DMS79 treated with DMSO at 0.1 percent for 48 hours (cell line): Measurements from ENCODE around the gene SPRR4.
"Not testable (repeated sequence)": the region's sequence is repeated elsewhere in the genome, so short reads cannot be mapped to it uniquely, and the experiment has no call there.

Experiments
- DNase-seq: peaks from one replicate; lab custom pipeline; 2025; lab: John Stamatoyannopoulos, UW

SPRR4 gene

DNA sequence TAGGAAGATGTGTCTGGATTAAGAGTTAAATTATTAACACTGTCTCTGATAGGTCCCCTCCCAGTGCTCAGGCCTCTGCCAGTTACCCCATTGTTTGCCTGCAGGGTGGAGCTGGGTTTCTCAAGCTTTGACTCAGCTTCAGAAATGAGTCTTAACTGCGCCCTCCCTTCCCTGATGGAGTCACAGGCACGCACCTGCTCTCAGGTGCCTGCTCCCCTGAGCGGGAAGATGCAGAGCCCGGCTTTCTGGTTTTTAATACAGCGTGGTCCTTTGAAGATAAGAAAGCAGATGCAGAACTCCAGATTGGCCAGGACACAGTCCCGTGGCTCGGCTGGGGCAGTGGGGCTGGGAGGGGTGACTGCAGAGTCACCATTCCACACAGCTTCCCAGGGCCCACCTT is 3.2 kb upstream of the SPRR4 start:
- DNase-seq: no peak

DNA sequence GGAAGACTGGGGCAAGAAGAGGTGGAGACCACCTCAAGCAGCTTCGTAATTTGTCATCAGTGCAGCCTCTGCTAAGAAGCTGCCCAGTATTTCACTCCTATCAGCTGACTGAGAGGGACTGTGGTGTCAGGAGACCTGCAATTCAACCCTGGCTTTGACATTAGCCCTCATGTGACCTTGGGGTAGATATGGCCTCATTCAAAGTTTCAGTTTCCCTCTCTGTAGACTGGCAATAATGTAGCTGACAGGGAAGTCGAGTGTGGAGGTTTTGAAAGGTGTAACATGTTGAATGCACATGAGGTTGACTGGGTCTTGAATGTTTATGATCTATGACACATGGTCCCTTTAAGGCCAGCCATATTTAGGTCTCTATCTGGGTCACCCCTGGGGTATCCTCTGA is 2.2 kb upstream of the SPRR4 start:
- DNase-seq: no peak

DNA sequence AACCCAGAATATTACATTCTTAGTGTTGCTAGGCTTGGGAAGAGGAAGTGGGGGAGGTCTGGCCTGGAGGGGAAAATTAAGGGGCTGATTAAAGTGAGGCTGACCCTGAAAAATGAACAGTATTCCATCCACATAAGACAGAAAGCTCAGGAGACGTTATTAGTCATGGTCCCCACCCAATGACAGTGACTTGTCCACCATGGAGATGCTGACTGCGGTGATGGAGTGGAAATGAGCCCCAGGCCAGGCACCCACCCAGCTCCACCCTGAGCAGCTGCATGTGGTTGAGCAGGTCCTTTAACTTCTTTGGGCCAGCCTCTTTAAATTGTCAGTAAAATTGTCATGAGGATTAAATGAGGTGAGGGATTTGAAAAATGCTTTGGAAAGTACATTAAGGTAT is 1.4 kb upstream of the SPRR4 start:
- DNase-seq: no peak

DNA sequence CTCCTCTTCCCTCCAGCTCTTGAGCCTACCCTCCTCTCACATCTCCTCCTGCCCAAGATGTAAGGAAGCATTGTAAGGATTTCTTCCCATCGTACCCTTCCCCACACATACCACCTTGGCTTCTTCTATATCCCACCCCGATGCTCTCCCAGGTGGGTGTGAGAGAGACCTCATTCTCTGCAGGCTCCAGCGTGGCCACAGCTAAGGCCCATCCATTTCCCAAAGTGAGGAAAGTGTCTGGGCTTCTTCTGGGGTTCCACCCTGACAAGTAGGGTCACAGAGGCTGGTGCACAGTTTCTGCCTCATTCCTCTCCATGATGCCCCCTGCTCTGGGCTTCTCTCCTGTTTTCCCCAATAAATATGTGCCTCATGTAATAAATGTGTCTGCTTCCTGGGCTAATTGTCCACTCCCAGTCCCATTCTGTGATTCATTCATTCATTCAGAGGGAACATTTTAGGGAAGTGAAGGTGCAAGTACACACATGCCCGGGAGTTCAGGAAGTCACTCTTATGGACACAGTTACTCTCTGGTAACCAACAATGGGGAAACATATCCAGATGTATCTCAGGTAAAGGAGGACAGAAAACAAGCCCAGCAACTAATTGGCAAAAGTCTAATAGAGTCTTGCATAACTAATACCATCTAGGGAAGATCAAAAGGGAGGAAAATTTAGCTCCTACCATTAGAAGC is 1.9 kb downstream of the SPRR4 start:
- DNase-seq: no peak

DNA sequence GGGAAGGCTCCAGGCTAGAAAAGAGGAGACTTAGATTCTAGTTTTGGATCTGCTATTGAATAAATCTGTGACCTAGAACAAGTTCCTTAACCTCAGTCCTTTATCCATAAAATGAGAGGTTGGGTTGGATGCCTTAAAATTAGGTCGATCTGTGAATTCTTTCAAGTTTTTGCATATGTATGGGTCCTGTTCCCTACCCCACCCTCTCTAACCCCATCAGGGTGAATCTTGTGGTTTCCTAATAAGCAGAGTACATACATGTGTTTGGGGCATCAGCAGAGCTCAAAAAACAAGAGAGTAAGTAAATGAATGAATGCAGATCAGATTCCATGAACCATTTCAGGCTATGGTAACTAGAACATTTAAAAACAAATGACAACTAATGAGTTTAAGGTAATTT is 6.2 kb downstream of the SPRR4 start:
- no peak for DNase-seq

DNA sequence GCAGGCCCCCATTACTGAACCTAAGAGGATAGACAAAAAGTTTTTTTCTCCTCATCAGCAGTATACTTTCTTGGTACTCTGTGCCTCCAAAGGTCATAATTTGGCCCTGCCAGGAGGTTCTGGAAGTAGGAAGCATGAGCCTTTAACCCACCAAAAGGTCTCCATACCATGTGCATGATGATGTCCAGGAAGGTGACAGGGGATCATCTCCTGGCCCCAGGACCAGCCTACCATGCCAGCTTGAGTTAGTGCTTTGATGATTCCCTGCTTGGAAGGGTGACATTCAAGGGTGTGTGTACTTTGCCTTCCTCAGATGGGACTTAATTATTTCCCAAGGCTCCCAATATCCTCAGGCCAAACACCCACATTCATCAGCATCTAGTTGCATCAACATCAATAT is 7.2 kb downstream of the SPRR4 start:
- no peak for DNase-seq

DNA sequence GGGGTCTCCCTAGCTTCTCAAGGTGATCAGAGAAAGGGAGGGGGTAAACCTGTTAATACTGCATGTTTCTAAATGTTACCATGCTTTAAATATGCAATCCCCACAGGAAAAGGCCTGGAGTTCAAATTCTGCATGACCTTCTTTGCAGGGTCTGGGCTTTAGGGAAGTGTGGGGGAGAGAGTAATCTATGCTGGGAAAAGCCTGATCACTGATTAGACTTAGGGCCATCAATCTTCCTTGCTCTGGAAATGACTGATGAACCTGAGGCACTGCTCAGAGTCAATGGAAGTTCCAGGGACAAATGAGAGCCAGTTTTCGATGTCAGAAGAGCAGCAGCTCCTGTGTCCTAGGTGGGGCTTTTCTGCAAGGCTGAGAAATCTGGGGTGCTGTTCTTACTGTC is 10.2 kb downstream of the SPRR4 start:
- no peak for DNase-seq

- DNase-seq: no peak
Measured at GRCh38 chr1:152981146-152981871, 10.9 kb downstream of the SPRR4 start.

DNA sequence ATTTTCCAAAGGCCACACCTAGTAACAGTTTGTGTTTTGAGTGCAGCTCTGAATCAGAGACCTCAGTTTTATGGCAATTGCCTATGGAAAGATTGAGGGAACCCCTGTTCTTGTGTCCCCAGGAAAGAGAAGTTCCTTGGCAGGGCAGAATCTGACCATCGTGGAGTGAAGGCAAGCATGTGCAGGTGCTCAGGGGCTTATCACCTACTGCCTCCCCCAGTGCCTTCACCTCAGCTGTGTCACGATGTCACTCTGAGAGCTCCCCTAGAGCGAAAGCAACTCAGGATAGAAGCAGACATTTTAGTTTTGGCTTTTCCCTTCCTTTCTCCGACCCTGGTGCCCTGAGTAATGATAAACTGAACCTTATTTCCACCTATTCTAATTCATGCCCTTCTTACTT is 11.6 kb downstream of the SPRR4 start:
- no peak for DNase-seq

DNA sequence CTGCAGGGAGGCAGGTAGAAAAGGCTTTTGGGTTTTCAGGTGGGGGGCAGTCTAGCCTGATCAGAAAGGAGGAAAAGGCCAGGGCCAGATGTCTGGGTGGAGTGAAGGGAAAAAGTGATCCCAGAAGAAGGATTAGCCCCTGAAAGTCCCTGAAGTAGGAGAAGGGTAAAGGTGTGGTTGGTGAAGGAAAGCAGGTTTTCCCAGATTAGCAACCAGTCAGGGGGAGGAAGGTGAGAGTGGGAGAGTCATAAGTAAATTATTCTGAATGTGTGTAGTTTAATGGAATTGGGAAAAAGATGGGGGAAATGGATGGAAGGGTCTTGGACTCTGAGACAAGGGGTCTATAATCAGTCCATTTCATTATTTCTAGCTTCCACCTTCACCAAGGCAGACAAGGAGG is 12.8 kb downstream of the SPRR4 start:
- no peak for DNase-seq

GRCh38 chr1:152983743-152984142 is 13.3 kb downstream of the SPRR4 start, which contains the start of gene SPRR1A:
TSS of gene SPRR1A (plus strand) at chr1:152984081. CDS start at chr1:152985231, 1,150 bp downstream.
- no peak for DNase-seq

- no peak for DNase-seq
Measured at GRCh38 chr1:152986578-152986977, 16.1 kb downstream of the SPRR4 start.

- DNase-seq: no peak
Measured at GRCh38 chr1:152993186-152993585, 22.7 kb downstream of the SPRR4 start.

DNA sequence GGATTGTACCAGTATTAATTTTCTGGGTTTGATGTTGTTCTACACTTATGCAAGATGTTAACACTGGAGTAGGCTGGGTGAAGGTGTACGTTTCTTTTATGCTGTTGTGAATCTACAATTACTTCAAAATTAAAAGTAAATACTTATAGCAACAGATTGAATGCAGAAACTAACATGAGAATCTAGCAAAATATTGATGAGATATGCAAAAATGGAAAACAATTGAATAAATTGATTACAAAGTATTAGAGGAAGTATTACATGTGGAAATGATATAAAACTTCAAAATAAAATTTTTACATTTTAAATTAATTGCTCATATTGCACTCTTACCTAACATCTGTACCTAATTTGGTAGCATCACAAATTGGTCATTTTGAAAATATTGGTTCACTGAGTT is 25.4 kb downstream of the SPRR4 start:
- no peak for DNase-seq

- peak; percentile 46 for DNase-seq
Measured at GRCh38 chr1:152996633-152997400, 26.4 kb downstream of the SPRR4 start.

DNA sequence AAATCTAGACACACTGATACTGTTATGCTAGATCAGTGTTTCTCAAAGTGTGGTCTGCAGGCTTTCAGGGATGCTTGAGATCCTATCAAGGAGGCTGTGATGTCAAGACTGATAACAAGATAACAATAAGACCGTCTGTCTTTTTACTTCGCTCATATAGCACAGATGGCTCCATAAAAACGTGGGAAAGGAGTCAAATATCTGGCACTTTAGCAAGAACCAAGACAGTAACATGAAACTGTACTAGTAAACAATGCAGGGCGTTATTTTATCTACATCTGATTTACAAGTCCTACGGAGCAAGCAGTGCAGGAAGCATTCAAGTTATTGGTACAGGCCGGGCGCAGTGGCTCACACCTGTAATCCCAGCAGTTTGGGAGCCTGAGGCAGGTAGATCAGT is 27.5 kb downstream of the SPRR4 start:
- peak; percentile 32 for DNase-seq

GRCh38 chr1:152998476-152998875 is 28.0 kb downstream of the SPRR4 start:
- no peak for DNase-seq

DNA sequence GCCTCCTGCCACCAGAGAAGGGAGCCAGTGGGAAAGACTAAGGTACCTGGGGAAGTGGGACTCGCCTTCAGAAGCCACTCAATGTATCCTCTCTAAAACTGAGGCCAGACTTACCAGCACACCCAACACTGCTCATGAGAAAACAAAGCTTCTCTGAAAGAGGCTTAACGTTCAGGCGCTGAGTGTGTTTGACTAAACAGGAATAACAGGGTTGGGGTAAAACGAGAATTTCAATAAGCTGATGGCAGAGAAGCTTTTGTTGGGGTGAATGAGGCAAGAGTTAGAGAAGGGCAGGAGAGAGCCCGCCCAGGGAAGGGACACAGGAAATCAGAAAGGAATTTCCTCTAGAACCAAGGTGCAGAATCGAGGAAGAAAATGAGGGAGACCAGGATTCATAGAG is 29.4 kb downstream of the SPRR4 start:
- DNase-seq: no peak

DNA sequence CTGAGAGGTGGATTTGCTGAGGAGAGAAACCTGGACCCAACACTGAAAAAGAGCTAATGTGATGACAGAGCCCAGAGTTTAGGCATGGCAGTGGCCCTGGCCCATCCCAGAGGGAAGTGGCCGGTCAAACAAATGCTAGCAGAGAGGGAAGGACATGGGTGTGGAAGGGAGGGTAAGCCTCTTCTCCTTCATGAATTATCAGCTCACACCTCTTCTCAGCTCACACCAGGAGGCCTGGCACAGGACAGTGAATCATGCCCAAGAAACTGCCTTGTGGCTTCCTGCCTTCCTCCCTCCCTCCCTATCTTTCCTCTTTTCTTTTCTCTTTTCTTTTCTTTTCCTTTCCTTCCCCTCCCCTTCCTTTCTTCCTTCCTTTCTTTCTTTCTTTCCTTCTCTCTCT is 29.8 kb downstream of the SPRR4 start:
- no peak for DNase-seq

- no peak for DNase-seq
Measured at GRCh38 chr1:153001382-153001781, 30.9 kb downstream of the SPRR4 start, which contains the start of gene SPRR3. TSS of gene SPRR3 (plus strand) at chr1:153001749. CDS start at chr1:153003021, 1,272 bp downstream.

GRCh38 chr1:153011235-153011758 is 40.8 kb downstream of the SPRR4 start:
- not testable (repeated sequence) for DNase-seq

- not testable (repeated sequence) for DNase-seq
Measured at GRCh38 chr1:153021829-153022228, 51.4 kb downstream of the SPRR4 start.
